Peyer's patch (tissue), 4 donors: Measurements from ENCODE around the gene NOXA1. TPM values are rescaled to one million over a fixed set of nuclear protein-coding genes. Genes with fewer than 3 reads are reported as not detected.
A peak's percentile ranks its signal among the peaks of the same experiment; 100 is the strongest.

Source experiments
- DNase-seq, 3 donors: peaks; one replicate each; pipeline ENCODE4 v3.0.0-alpha.2; 2017 to 2019
- H3K27ac ChIP-seq, 4 donors: fragments of 200-600 bp; sonication (generic); one replicate each; pipeline ENCODE4 v1.5.1; 2016 to 2019
- H3K27me3 ChIP-seq, 2 donors: fragments of 200-600 bp; sonication (generic); one replicate each; pipeline ENCODE4 v1.5.1; 2019
- H3K36me3 ChIP-seq, 3 donors: fragments of 200-600 bp; sonication (generic); one replicate each; pipeline ENCODE4 v1.5.1; 2016 to 2019
- H3K4me1 ChIP-seq, 4 donors: fragments of 200-600 bp; sonication (generic); one replicate each; pipeline ENCODE4 v1.5.1; 2016 to 2019
- H3K4me3 ChIP-seq, 4 donors: fragments of 200-600 bp; sonication (generic); 1 replicate in 3 of 4; 2 replicates in 1 of 4; pipeline ENCODE4 v1.5.1; 2016 to 2019; ENCODE audit warnings: mild to moderate bottlenecking in 1 of 4
- H3K9me3 ChIP-seq, 4 donors: fragments of 200-600 bp; sonication (generic); one replicate each; pipeline ENCODE4 v1.5.1; 2016 to 2019; ENCODE audit warnings: mild to moderate bottlenecking in 1 of 4
- POLR2A ChIP-seq, 2 donors: fragments of 450-650 bp; IDR thresholded peaks; one replicate each; pipeline ENCODE4 v1.5.1; 2017; ENCODE audit warnings: antibody characterized with exemption in 2 of 2, mild to moderate bottlenecking in 2 of 2, moderate library complexity in 2 of 2
- total RNA-seq, 4 donors: library from RNA; depleted of rRNA; stranded (reverse); fragments of >200 nt; gene quantifications; one replicate each; pipeline ENCODE4 v1.1.0, GENCODE V29; 2016
- TF ChIP-seq, protein P1 (sequence below), 6 experiments: fragments of 450-650 bp in 4 of 6; fragments of 200-600 bp in 2 of 6; sonication (generic) in 1 of 6; IDR thresholded peaks; one replicate each; pipeline ENCODE4 v1.5.1; 2017 to 2019; ENCODE audit warnings: antibody characterized with exemption in 6 of 6, mild to moderate bottlenecking in 3 of 6, moderate library complexity in 1 of 6

Gene NOXA1
- total RNA-seq, 4 donors from 2014 or later = 28.2 to 37.3 (median 33.2) TPM

DNA sequence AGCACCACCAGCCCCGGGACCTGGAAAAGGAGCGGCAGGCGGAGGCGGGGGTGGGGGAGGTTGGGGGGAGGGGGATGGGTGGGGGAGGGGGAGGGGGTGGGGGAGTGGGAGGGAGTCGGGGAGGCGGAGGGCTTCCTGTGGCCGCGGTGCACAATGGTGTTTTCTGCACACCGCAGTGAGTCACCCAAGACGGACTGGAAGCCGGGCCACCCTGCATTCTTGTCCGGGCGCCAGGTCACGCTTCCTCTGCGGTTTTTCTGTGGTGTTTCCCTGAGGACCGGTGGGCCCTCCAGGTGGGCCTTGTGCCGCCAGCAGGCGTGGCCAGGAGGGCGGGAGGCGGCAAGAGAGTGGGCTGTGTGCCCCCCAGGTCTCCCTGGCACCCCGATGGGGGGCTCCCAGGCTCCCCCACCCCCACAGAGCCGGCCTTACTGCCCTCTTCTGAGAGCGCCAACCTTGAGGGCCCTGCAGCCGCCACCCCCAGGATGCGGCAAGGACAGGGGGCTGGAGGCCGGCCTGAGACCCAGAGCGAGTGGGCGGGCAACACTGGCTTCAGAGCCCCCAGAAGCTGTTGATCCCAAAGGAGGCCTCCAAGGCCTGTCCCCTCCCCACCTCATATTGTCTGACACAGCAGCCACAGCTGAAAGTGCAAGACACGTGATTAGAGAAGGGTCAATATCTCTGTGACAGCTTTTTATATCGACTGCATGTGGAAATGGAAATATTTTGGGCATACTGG lies 11.4 kb upstream of the NOXA1 start:
- H3K9me3 ChIP-seq = no peaks in the 10 kb centered on the region
- H3K4me1 ChIP-seq = peaks cover 0 to 29% (median 9%) of the 10 kb centered on the region in 4 donors
- peak in 2 of 3 donors; percentile 52 to 75 for DNase-seq
- H3K27me3 ChIP-seq = no peaks in the 10 kb centered on the region
- H3K36me3 ChIP-seq = no peaks in the 10 kb centered on the region
- peak overlapping the region in 1 of 4 donors; percentile 7 for H3K4me3 ChIP-seq
- no peak for TF ChIP-seq POLR2A (IDR thresholded peaks at IDR 0.05)
- TF ChIP-seq, protein P1, sequence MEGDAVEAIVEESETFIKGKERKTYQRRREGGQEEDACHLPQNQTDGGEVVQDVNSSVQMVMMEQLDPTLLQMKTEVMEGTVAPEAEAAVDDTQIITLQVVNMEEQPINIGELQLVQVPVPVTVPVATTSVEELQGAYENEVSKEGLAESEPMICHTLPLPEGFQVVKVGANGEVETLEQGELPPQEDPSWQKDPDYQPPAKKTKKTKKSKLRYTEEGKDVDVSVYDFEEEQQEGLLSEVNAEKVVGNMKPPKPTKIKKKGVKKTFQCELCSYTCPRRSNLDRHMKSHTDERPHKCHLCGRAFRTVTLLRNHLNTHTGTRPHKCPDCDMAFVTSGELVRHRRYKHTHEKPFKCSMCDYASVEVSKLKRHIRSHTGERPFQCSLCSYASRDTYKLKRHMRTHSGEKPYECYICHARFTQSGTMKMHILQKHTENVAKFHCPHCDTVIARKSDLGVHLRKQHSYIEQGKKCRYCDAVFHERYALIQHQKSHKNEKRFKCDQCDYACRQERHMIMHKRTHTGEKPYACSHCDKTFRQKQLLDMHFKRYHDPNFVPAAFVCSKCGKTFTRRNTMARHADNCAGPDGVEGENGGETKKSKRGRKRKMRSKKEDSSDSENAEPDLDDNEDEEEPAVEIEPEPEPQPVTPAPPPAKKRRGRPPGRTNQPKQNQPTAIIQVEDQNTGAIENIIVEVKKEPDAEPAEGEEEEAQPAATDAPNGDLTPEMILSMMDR (IDR thresholded peaks at IDR 0.05) = no peak
- H3K27ac ChIP-seq = peak overlapping the region in 3 of 4 donors; percentile 52 to 70 (median 58)

GRCh38 chr9:137412431-137412830 lies 10.8 kb upstream of the NOXA1 start:
- H3K9me3 ChIP-seq = no peaks in the 10 kb centered on the region
- no peaks in the 10 kb centered on the region for H3K36me3 ChIP-seq
- H3K4me1 ChIP-seq = peaks cover 0 to 23% (median 7%) of the 10 kb centered on the region in 4 donors
- H3K27me3 ChIP-seq = no peaks in the 10 kb centered on the region
- no peak for DNase-seq
- peak overlapping the region in 2 of 4 donors; percentile 12 to 35 for H3K27ac ChIP-seq
- TF ChIP-seq POLR2A (IDR thresholded peaks at IDR 0.05) = no peak
- TF ChIP-seq, protein P1 (IDR thresholded peaks at IDR 0.05) = no peak
- no peak overlapping the region for H3K4me3 ChIP-seq

DNA sequence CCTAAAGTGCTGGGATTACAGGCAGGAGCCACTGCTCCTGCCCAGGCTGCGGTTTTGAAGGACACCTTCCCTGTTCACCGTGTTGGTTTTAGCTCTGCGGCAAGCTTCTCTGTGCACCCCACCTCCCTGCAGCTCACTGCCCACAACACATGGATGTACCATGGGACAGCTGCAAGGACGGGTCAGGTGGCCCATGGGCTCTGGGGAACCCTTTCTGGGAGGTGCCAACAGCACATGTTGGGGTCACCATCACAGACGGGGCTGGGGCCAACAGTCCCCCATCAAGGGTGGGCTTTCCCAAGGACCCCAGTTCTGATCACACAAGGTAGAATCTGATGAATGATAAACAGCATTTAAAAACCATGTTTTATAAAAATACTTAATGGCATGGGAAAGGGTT lies 7.7 kb upstream of the NOXA1 start:
- Histone ChIP-seq H3K4me3 (no peak overlapping the region), H3K27ac (no peak overlapping the region), H3K27me3 (no peaks in the 10 kb centered on the region), H3K4me1 (peaks cover 0 to 17% (median 4%) of the 10 kb centered on the region in 4 donors), H3K36me3 (no peaks in the 10 kb centered on the region), H3K9me3 (no peaks in the 10 kb centered on the region)
- no peak for DNase-seq
- TF ChIP-seq, protein P1 (IDR thresholded peaks at IDR 0.05) = no peak
- no peak for TF ChIP-seq POLR2A (IDR thresholded peaks at IDR 0.05)

GRCh38 chr9:137416006-137416562 lies 7.1 kb upstream of the NOXA1 start:
- H3K27ac ChIP-seq = no peak overlapping the region
- no peak for TF ChIP-seq POLR2A (IDR thresholded peaks at IDR 0.05)
- TF ChIP-seq, protein P1 (IDR thresholded peaks at IDR 0.05) = no peak
- no peaks in the 10 kb centered on the region for H3K9me3 ChIP-seq
- peaks cover 0 to 10% (median 2%) of the 10 kb centered on the region in 4 donors for H3K4me1 ChIP-seq
- H3K4me3 ChIP-seq = no peak overlapping the region
- H3K36me3 ChIP-seq = no peaks in the 10 kb centered on the region
- H3K27me3 ChIP-seq = no peaks in the 10 kb centered on the region
- no peak for DNase-seq

DNA sequence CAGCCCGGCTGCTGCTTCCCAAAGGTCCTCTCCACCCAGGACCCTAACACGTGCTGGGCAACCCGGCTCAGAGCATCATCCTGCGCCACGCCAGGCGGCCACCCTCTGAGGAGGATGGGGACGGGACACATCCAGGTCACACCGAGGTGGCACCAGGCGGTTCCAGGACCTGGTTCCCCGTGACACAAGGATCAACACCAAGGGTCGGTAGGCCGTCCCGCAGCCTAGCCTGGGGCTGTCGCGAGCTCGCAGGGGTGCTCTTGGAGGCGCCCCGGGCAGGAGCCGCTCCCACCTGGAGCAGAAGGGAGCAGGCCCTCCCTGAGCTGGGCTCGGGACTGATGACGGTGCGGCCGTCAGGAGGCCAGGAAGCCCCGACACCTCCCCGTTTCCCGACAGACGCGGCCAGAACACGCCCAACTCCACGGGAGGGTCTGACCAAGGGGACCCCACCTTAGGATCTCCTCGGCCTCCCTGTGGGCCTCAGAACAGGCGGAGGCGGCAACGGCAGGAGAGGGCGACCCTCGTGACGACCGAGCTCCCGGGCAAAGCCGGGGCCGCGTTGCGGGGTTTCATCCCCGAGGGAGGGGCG lies 6.5 kb upstream of the NOXA1 start:
- Histone ChIP-seq H3K4me1 (peaks cover 0 to 8% (median under 1%) of the 10 kb centered on the region in 4 donors), H3K27ac (no peak overlapping the region), H3K9me3 (no peaks in the 10 kb centered on the region), H3K4me3 (peak overlapping the region in 1 of 4 donors; percentile 43), H3K27me3 (no peaks in the 10 kb centered on the region), H3K36me3 (no peaks in the 10 kb centered on the region)
- no peak for DNase-seq
- TF ChIP-seq POLR2A (IDR thresholded peaks at IDR 0.05) = no peak
- TF ChIP-seq, protein P1 (IDR thresholded peaks at IDR 0.05) = no peak
